Upper lobe of right lung (tissue), 1 donor: ENCODE measurements around the gene ETV5. TPM values are rescaled to one million over a fixed set of nuclear protein-coding genes. Genes with fewer than 3 reads are reported as not detected.

Experiments used
- ATAC-seq: fragments of 200-7000 bp; cut with Tn5 transposase; one replicate; pipeline ENCODE4 v1.9.1; 2020; ENCODE audit warnings: mild to moderate bottlenecking, moderate library complexity
- DNase-seq: peaks from one replicate; pipeline ENCODE4 v3.0.0-alpha.2; 2020
- H3K27ac ChIP-seq: fragments of 200-600 bp; one replicate; pipeline ENCODE4 v1.8.0; 2022
- H3K27me3 ChIP-seq: fragments of 200-600 bp; one replicate; pipeline ENCODE4 v1.8.0; 2022; ENCODE audit warnings: mild to moderate bottlenecking
- H3K36me3 ChIP-seq: fragments of 200-600 bp; one replicate; pipeline ENCODE4 v1.8.0; 2022
- H3K4me1 ChIP-seq: fragments of 200-600 bp; one replicate; pipeline ENCODE4 v1.8.0; 2022
- H3K4me3 ChIP-seq: fragments of 200-600 bp; one replicate; pipeline ENCODE4 v1.8.0; 2022; ENCODE audit warnings: mild to moderate bottlenecking
- H3K9me3 ChIP-seq: fragments of 200-600 bp; one replicate; pipeline ENCODE4 v1.8.0; 2022
- intact Hi-C: fragments of 100-400 bp; cut with DNase I; formaldehyde crosslinking; loops from one replicate; pipeline ENCODE4 v1.11.0; 2022
- total RNA-seq: library from RNA; stranded (reverse); fragmentation: NEBNext Ultra II Directional; extraction: Animal tissue kit (Norgen Biotek cat#: 25700); gene quantifications from one replicate; pipeline ENCODE4 v1.2.1, GENCODE V29; 2021
- TF ChIP-seq, protein P1 (sequence below): fragments of 200-600 bp; IDR thresholded peaks from one replicate; pipeline ENCODE4 v1.8.0; 2022; ENCODE audit warnings: antibody characterized with exemption
- donor health status: DM: no; HTN: yes; CAD: no; lungs with severe emphysema.

Gene ETV5
- total RNA-seq, 1 donor from 2014 or later: 56.3 TPM

DNA sequence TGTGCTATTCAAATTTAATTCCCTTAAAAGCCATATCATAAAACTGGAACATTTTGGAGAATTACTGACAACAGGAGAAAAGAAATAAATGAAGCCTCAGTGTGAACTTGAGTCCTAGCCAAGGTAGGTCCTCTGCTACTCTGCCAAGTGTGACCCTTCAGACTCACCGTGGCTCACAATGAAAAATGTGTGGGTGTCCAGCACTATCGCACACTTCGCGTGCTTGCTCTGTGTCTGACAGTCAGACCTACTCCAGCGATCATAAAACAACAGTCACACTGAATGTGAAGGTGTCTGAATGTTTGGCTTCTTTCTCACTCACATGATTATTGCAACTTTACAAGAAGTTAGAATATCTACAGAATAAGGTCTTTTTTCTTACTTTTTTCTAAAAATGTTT lies 105.3 kb downstream of the ETV5 start:
- Histone ChIP-seq H3K27ac (no peak overlapping the region), H3K9me3 (no peaks in the 10 kb centered on the region), H3K4me3 (no peak overlapping the region), H3K4me1 (no peaks in the 10 kb centered on the region), H3K27me3 (no peaks in the 10 kb centered on the region), H3K36me3 (no peaks in the 10 kb centered on the region)
- ATAC-seq (no peak), DNase-seq (no peak)
- TF ChIP-seq, protein P1, sequence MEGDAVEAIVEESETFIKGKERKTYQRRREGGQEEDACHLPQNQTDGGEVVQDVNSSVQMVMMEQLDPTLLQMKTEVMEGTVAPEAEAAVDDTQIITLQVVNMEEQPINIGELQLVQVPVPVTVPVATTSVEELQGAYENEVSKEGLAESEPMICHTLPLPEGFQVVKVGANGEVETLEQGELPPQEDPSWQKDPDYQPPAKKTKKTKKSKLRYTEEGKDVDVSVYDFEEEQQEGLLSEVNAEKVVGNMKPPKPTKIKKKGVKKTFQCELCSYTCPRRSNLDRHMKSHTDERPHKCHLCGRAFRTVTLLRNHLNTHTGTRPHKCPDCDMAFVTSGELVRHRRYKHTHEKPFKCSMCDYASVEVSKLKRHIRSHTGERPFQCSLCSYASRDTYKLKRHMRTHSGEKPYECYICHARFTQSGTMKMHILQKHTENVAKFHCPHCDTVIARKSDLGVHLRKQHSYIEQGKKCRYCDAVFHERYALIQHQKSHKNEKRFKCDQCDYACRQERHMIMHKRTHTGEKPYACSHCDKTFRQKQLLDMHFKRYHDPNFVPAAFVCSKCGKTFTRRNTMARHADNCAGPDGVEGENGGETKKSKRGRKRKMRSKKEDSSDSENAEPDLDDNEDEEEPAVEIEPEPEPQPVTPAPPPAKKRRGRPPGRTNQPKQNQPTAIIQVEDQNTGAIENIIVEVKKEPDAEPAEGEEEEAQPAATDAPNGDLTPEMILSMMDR: no peak
- intact Hi-C loops: no loop called here

DNA sequence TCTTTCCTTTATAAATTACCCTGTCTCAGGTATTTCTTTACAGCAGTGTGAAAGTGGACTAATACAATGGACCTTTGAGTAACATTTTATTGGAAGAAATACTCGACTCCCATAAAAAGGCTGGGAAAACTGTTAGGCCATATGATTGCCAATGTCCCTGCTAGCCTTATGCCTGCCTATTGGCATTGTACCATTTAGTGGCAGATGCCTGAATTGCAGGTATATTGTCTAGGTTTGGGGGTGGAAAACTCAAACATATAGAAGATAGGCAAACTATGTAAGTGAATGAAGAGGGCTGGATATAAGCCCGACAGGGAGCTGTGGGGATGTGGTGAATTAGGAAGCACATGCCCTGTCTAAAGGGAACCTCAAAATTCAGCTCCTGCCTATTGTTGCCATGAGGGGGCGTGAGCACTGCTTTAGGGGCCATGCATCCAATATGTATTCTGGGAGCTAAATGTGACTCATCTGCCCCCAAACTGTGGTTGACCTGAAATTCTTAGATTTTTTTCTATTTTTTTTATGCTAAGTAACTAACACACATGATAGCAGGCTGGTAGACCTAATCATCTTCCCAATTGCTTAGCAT lies 105.9 kb downstream of the ETV5 start:
- TF ChIP-seq, protein P1: peak; percentile 20
- Histone ChIP-seq H3K36me3 (no peaks in the 10 kb centered on the region), H3K4me1 (no peaks in the 10 kb centered on the region), H3K9me3 (no peaks in the 10 kb centered on the region), H3K27me3 (no peaks in the 10 kb centered on the region), H3K4me3 (no peak overlapping the region), H3K27ac (no peak overlapping the region)
- DNase-seq: no peak
- ATAC-seq: peak; percentile 61
- intact Hi-C loops: no loop called here

DNA sequence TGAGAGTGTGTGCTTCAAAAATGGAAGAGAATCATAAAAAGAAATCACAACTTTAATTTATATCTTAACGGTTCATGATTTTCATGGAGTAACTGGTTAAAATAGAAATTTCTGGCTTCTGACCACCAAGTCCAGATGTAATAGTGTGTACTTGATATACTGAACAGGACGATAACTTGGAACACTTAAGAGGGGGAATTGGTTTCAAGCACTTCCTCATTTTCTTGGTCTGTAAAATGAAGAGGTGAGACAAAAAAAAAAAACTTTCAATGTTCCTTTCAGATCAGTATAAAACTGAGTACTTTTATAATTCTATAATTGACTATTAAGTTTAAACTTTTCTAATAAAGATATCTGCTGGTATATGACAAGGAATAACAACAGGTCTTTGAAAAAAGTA lies 107.0 kb downstream of the ETV5 start:
- TF ChIP-seq, protein P1: no peak
- intact Hi-C loops: no loop called here
- Histone ChIP-seq H3K36me3 (no peaks in the 10 kb centered on the region), H3K9me3 (no peaks in the 10 kb centered on the region), H3K27ac (no peak overlapping the region), H3K4me1 (no peaks in the 10 kb centered on the region), H3K4me3 (no peak overlapping the region), H3K27me3 (no peaks in the 10 kb centered on the region)
- DNase-seq (no peak), ATAC-seq (no peak)

DNA sequence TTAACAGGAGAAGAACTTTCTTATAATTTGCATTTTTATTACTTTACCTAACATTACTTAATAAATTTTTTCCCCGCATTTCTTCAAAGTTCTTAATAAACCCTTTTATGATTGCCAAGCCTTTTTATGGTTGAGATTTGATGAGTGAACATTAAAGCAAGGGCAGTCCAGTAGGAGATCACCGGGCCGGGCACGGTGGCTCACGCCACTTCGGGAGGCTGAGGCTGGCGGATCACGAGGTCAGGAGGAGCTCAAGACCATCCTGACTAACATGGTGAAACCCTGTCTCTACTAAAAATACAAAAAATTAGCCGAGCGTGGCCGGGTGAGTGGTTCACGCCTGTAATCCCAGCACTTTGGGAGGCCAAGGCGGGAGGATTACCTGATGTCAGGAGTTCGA lies 109.7 kb downstream of the ETV5 start:
- ATAC-seq (no peak), DNase-seq (no peak)
- no peaks in the 10 kb centered on the region for H3K36me3 ChIP-seq
- intact Hi-C loops: no loop called here
- no peak overlapping the region for H3K27ac ChIP-seq
- TF ChIP-seq, protein P1: no peak
- no peak overlapping the region for H3K4me3 ChIP-seq
- no peaks in the 10 kb centered on the region for H3K4me1 ChIP-seq
- no peaks in the 10 kb centered on the region for H3K9me3 ChIP-seq
- no peaks in the 10 kb centered on the region for H3K27me3 ChIP-seq

DNA sequence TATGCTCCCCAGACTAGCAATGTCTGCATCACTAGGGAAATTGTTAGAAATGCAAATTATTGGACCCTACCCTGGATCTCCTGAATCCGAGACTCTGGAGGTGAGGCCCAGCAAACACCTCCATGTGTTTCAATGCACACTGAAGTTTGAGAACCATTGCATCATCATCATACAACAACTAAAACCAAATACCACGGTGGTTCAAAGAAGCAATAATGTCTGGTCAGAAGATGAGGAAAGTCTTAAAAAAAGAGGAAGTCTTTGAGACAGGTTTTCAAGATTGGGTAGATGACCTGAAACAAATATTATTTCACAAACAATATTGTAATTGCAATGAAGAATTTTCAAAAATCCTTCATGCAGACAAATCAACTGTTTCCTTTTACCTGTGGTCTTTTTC lies 110.8 kb downstream of the ETV5 start:
- H3K27me3 ChIP-seq: no peaks in the 10 kb centered on the region
- no peaks in the 10 kb centered on the region for H3K9me3 ChIP-seq
- no peaks in the 10 kb centered on the region for H3K36me3 ChIP-seq
- ATAC-seq (no peak), DNase-seq (no peak)
- no peak overlapping the region for H3K27ac ChIP-seq
- no peaks in the 10 kb centered on the region for H3K4me1 ChIP-seq
- TF ChIP-seq, protein P1: no peak
- intact Hi-C loops: no loop called here
- H3K4me3 ChIP-seq: no peak overlapping the region

DNA sequence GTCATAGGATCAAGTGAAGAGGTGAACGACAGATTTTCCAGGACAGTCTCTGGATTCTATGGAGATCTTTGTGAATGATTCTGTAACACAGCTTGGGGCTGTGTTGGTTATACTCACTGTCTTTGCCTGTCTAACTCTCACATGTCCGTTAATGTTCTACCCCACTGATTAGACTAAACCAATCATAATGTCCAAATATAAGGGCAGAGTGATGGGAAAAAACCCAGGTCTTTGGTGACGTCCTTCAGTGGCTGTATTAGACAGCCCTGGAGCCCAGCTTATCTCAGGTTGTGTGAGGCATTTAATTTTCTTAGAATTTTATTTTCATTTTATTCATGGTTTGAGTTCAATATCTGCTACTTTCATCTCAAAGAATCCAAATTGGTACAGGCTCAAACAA lies 111.8 kb downstream of the ETV5 start:
- TF ChIP-seq, protein P1: no peak
- ATAC-seq (no peak), DNase-seq (no peak)
- peaks cover 6% of the 10 kb centered on the region for H3K4me1 ChIP-seq
- H3K9me3 ChIP-seq: no peaks in the 10 kb centered on the region
- H3K27ac ChIP-seq: no peak overlapping the region
- H3K36me3 ChIP-seq: no peaks in the 10 kb centered on the region
- intact Hi-C loops: no loop called here
- H3K4me3 ChIP-seq: no peak overlapping the region
- no peaks in the 10 kb centered on the region for H3K27me3 ChIP-seq
